Activated CD8-positive, alpha-beta memory T cell treated with anti-CD3 and anti-CD28 coated beads, Interleukin-2, amount 50 U/mL, for 1 hour (primary cell): ENCODE measurements around the gene CHCHD4.

Source experiments
- DNase-seq: peaks from one replicate; pipeline ENCODE4 v3.0.0-alpha.2; 2020; ENCODE audit errors: extremely low read depth

CHCHD4 gene

GRCh38 chr3:14124615-14125192, at the start of gene CHCHD4, which contains the start of gene TMEM43:
TSS of gene CHCHD4 (minus strand) at chr3:14124870. CDS start at chr3:14124676, 194 bp downstream.
TSS of gene TMEM43 (plus strand) at chr3:14125052. CDS start at chr3:14125194, 142 bp downstream.
- peak; percentile 98 for DNase-seq

GRCh38 chr3:14172496-14172895, 47.8 kb upstream of the CHCHD4 start:
- no peak for DNase-seq

- DNase-seq = no peak
Measured at GRCh38 chr3:14170531-14171159, 46.0 kb upstream of the CHCHD4 start.

- no peak for DNase-seq
Measured at GRCh38 chr3:14169871-14170270, 45.2 kb upstream of the CHCHD4 start.

- no peak for DNase-seq
Measured at GRCh38 chr3:14169435-14169834, 44.8 kb upstream of the CHCHD4 start.

- no peak for DNase-seq
Measured at GRCh38 chr3:14166877-14167603, 42.4 kb upstream of the CHCHD4 start.

GRCh38 chr3:14162178-14162577, 37.5 kb upstream of the CHCHD4 start:
- DNase-seq = no peak

GRCh38 chr3:14161282-14161681, 36.6 kb upstream of the CHCHD4 start:
- DNase-seq = no peak

GRCh38 chr3:14159426-14159825, 34.8 kb upstream of the CHCHD4 start:
- DNase-seq = no peak

- DNase-seq = no peak
Measured at GRCh38 chr3:14158370-14158769, 33.7 kb upstream of the CHCHD4 start.

- no peak for DNase-seq
Measured at GRCh38 chr3:14157951-14158350, 33.3 kb upstream of the CHCHD4 start.

GRCh38 chr3:14156843-14157561, 32.3 kb upstream of the CHCHD4 start:
- DNase-seq = no peak

GRCh38 chr3:14156201-14156600, 31.5 kb upstream of the CHCHD4 start:
- DNase-seq = no peak

GRCh38 chr3:14154895-14155440, 30.3 kb upstream of the CHCHD4 start:
- no peak for DNase-seq

GRCh38 chr3:14154276-14154675, 29.6 kb upstream of the CHCHD4 start:
- no peak for DNase-seq

- DNase-seq = no peak
Measured at GRCh38 chr3:14153663-14154062, 29.0 kb upstream of the CHCHD4 start.

GRCh38 chr3:14152963-14153355, 28.3 kb upstream of the CHCHD4 start:
- DNase-seq = no peak

GRCh38 chr3:14152233-14152962, 27.7 kb upstream of the CHCHD4 start:
- no peak for DNase-seq

GRCh38 chr3:14151471-14152083, 26.9 kb upstream of the CHCHD4 start:
- no peak for DNase-seq

- no peak for DNase-seq
Measured at GRCh38 chr3:14150491-14151230, 26.0 kb upstream of the CHCHD4 start.
